BLaER1 treated with 17β-estradiol and CSF1 and Interleukin-3, amounts not matched to agents 10 nM and 100 nM (cell line): ENCODE data around the gene TOGARAM2.

Experiments used
- H3K27ac ChIP-seq, 11 experiments: shearing (Covaris generic); formaldehyde crosslinking; 2 replicates each; pipeline ENCODE4 v1.8.1; 2022
- H3K27me3 ChIP-seq, 11 experiments: shearing (Covaris generic); formaldehyde crosslinking; 2 replicates each; pipeline ENCODE4 v1.8.1; 2022
- H3K36me3 ChIP-seq, 11 experiments: shearing (Covaris generic); formaldehyde crosslinking; 2 replicates each; pipeline ENCODE4 v1.8.1; 2022
- H3K4me1 ChIP-seq, 10 experiments: shearing (Covaris generic); formaldehyde crosslinking; 2 replicates each; pipeline ENCODE4 v1.8.1; 2022
- H3K4me2 ChIP-seq, 11 experiments: shearing (Covaris generic); formaldehyde crosslinking; 2 replicates each; pipeline ENCODE4 v1.8.1; 2022
- H3K4me3 ChIP-seq, 10 experiments: shearing (Covaris generic); formaldehyde crosslinking; 2 replicates each; pipeline ENCODE4 v1.8.1; 2022
- H3K9ac ChIP-seq, 11 experiments: shearing (Covaris generic); formaldehyde crosslinking; 2 replicates each; pipeline ENCODE4 v1.8.1; 2022
- H3K9me3 ChIP-seq, 11 experiments: shearing (Covaris generic); formaldehyde crosslinking; replicated peaks in 1 of 11; 2 replicates each; pipeline ENCODE4 v1.8.1; 2022
- H4K20me1 ChIP-seq, 11 experiments: shearing (Covaris generic); formaldehyde crosslinking; 2 replicates each; pipeline ENCODE4 v1.8.1; 2022
- Cebpa-rat ChIP-seq, 11 experiments: shearing (Covaris generic); IDR thresholded peaks; 2 replicates each; pipeline ENCODE4 v1.8.1; 2022

The TOGARAM2 gene

DNA sequence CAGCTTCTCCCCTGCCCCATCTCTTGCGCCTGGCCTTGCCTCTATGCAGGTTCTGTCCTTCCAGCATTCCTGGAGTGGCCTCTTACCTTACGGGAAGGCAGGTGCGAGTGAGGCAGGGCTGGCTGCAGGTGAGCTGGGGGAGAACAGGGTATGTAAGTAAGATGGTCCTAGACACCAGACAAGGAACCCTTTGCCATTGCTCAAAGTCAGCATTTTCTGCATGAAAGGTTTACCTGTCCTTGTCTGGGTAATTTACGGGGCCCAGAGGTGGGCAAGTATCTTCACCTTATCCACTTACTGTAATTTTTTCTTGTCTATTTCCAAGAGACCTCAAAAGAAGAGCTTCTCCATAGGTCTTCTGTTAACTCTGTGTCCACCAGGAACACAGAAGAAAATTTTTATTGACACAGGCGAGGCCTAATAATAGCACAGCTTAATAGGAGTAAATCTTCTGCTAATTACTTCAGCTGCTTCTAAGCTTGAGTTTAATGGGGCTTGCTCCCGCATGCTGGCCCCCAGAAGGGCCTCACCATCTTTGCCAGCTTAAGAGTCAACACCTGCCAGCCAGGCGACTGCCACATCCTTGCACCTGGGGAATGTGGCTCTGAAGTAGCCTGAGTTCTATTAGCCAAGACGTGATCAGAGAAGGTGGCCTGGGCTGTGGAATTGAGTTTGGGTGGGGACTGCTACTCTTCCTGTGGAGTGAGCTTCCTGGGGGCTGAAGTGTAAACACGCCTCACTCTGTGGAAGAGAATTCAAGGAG is 66.2 kb downstream of the TOGARAM2 start:
- no peak overlapping the region for H3K4me2 ChIP-seq
- peaks cover 0 to 9% (median 6%) of the 10 kb centered on the region in 10 experiments; a peak in 9 of 20 replicates for H3K4me1 ChIP-seq
- TF ChIP-seq Cebpa-rat (IDR thresholded peaks at IDR 0.05): no peak
- no peaks in the 10 kb centered on the region for H3K9me3 ChIP-seq
- no peak overlapping the region for H3K27ac ChIP-seq
- no peak overlapping the region for H3K4me3 ChIP-seq
- H4K20me1 ChIP-seq: no peaks in the 10 kb centered on the region; a peak in 1 of 22 replicates
- no peak overlapping the region for H3K9ac ChIP-seq
- no peaks in the 10 kb centered on the region for H3K27me3 ChIP-seq
- no peaks in the 10 kb centered on the region for H3K36me3 ChIP-seq

GRCh38 chr2:29050591-29050990 is 69.5 kb downstream of the TOGARAM2 start:
- no peaks in the 10 kb centered on the region for H3K27me3 ChIP-seq
- H3K9ac ChIP-seq: no peak overlapping the region
- H3K4me1 ChIP-seq: peaks cover 5 to 13% (median 8%) of the 10 kb centered on the region in 10 experiments; a peak in 15 of 20 replicates
- H4K20me1 ChIP-seq: no peaks in the 10 kb centered on the region; a peak in 1 of 22 replicates
- H3K27ac ChIP-seq: no peak overlapping the region
- no peaks in the 10 kb centered on the region for H3K9me3 ChIP-seq
- TF ChIP-seq Cebpa-rat (IDR thresholded peaks at IDR 0.05): no peak
- no peak overlapping the region for H3K4me3 ChIP-seq
- H3K4me2 ChIP-seq: peak overlapping the region in 8 of 11 experiments; percentile 2 to 58 (median 45); a peak in 11 of 22 replicates
- no peaks in the 10 kb centered on the region for H3K36me3 ChIP-seq

DNA sequence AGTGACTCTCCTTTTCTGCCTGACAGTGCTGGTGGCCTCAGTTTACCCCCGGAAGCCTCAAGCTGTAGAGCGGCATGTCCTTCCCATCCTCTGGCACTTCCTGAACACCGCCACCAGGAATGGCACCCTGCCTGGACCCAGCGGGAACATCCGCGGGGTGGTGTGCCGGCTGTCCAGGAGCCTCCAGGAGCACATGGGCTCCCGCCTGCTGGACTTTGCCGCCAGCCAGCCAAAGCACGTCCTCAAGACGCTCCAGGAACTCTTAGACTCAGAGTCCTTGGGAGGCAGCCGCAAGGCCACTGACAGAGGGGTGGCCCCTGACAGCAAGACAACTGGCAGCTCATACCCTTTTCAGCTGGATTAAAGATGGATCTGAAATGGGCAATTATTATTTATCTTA is 70.6 kb downstream of the TOGARAM2 start:
- Histone ChIP-seq H3K27me3 (no peaks in the 10 kb centered on the region), H3K4me2 (no peak overlapping the region), H3K4me3 (no peak overlapping the region), H3K36me3 (no peaks in the 10 kb centered on the region), H3K9ac (no peak overlapping the region), H3K4me1 (peaks cover 5 to 13% (median 8%) of the 10 kb centered on the region in 10 experiments; a peak in 15 of 20 replicates), H4K20me1 (no peaks in the 10 kb centered on the region; a peak in 1 of 22 replicates), H3K9me3 (no peaks in the 10 kb centered on the region), H3K27ac (no peak overlapping the region)
- TF ChIP-seq Cebpa-rat (IDR thresholded peaks at IDR 0.05): no peak

DNA sequence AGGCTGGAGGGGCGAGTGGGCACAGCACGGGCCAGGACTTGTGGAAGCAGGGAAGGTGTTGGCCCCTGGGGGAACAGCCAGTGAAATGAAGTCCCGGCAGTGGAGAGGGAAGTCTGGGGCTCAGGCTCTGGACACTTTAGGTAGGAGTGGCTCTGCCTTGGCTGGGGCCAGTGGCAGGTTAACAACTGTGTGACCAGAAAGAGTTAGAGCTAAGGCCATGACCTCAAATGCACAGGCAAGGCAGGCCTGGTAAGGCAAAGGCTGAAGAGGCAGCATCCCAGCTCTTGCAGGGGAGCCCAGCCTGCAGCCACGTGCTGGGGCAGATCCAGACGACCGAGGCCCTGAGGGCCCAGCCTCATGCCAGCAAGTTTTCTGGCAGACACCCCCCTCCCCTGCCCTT is 71.7 kb downstream of the TOGARAM2 start:
- H3K9me3 ChIP-seq: no peaks in the 10 kb centered on the region
- no peaks in the 10 kb centered on the region for H3K27me3 ChIP-seq
- H3K9ac ChIP-seq: no peak overlapping the region
- H3K4me1 ChIP-seq: peaks cover 5 to 13% (median 8%) of the 10 kb centered on the region in 10 experiments; a peak in 15 of 20 replicates
- no peak overlapping the region for H3K4me2 ChIP-seq
- H3K27ac ChIP-seq: no peak overlapping the region
- H3K4me3 ChIP-seq: no peak overlapping the region
- no peak for TF ChIP-seq Cebpa-rat (IDR thresholded peaks at IDR 0.05)
- H4K20me1 ChIP-seq: no peaks in the 10 kb centered on the region; a peak in 1 of 22 replicates
- H3K36me3 ChIP-seq: no peaks in the 10 kb centered on the region

DNA sequence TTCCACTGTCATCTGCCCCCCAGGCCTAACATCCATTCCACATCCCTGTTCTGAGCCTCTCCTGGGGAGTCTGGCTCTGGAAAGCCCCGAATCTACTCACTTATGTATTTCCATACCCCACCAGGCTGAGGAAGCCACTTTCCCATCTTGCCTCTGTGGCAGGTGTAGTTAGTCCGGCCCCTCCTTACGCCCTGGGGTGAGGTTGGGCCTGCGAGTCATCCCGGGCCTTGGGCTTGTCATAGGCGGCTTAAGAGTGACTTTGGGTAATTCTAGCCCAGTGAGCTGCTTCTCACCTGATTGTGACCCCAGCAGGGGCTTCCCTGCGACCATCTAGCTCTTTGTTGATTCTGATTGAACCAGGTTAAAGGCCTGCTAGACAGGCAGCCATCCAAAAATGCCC is 72.1 kb downstream of the TOGARAM2 start:
- H4K20me1 ChIP-seq: no peaks in the 10 kb centered on the region; a peak in 1 of 22 replicates
- no peak for TF ChIP-seq Cebpa-rat (IDR thresholded peaks at IDR 0.05)
- H3K36me3 ChIP-seq: no peaks in the 10 kb centered on the region
- H3K9ac ChIP-seq: no peak overlapping the region
- H3K4me3 ChIP-seq: no peak overlapping the region
- no peaks in the 10 kb centered on the region for H3K9me3 ChIP-seq
- no peak overlapping the region for H3K4me2 ChIP-seq
- peaks cover 5 to 13% (median 8%) of the 10 kb centered on the region in 10 experiments; a peak in 15 of 20 replicates for H3K4me1 ChIP-seq
- no peaks in the 10 kb centered on the region for H3K27me3 ChIP-seq
- H3K27ac ChIP-seq: no peak overlapping the region

DNA sequence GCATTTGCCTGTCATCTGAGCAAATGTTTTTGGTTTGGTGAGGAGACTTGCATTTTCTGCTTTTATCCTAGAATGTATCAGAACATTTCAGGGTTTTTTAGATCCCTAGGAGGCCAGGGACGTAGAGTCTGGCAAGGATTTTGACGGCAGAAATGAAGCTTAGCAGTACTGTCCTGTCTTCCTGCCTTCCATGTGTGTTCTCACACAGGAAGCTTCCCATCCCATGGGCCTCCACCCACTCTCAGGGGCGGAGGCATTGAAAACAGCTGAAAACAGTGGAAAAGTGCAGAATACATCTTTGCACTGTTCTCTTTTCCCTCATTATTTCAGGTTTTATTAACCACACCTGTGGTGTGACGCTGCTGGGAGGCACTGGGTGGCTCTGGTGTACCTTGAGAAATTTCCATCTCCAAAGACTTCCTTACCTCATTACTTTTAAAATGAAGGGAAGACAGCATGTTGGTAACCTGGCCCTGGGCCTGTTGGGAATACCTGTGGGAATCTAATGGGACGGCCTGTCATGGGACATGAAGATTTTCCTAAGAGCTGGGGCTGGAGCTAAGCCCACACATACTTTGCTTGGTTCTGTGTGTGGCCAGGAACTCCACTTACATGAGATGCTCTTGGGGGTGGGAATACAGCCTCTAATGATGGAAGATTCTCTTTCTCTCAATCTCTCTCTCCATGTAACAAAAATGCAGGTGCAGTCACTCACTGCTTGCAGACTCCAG is 72.7 kb downstream of the TOGARAM2 start:
- H3K4me3 ChIP-seq: no peak overlapping the region
- H4K20me1 ChIP-seq: no peaks in the 10 kb centered on the region; a peak in 1 of 22 replicates
- TF ChIP-seq Cebpa-rat (IDR thresholded peaks at IDR 0.05): no peak
- no peak overlapping the region for H3K9ac ChIP-seq
- no peaks in the 10 kb centered on the region for H3K9me3 ChIP-seq
- H3K27ac ChIP-seq: no peak overlapping the region
- peak overlapping the region in 4 of 11 experiments; percentile 4 to 40 (median 23); a peak in 5 of 22 replicates for H3K4me2 ChIP-seq
- H3K36me3 ChIP-seq: no peaks in the 10 kb centered on the region
- H3K4me1 ChIP-seq: peaks cover 5 to 13% (median 8%) of the 10 kb centered on the region in 10 experiments; a peak in 15 of 20 replicates
- no peaks in the 10 kb centered on the region for H3K27me3 ChIP-seq

DNA sequence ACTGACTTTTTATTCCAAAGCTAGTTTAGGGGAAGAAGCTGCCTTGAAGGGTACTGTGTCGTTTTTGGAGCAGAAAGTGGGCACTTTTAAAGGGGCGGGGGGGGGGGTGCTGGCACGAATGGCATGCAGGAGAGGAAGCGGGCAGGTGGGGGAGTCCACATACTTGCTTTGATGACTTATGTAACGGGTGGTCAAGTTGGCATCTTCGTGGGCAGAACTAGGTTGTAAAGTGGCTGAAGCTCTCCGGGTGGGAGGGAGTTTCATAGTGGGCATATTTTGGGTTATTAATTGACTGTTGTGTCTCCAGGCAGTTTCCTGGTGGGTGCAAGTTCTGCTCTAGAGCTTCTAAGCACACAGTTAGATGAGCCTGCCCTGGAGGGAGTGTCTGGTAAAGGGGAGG is 73.3 kb downstream of the TOGARAM2 start:
- TF ChIP-seq Cebpa-rat (IDR thresholded peaks at IDR 0.05): no peak
- Histone ChIP-seq H3K36me3 (no peaks in the 10 kb centered on the region), H3K4me2 (no peak overlapping the region), H3K4me1 (peaks cover 5 to 13% (median 9%) of the 10 kb centered on the region in 10 experiments; a peak in 15 of 20 replicates), H3K27ac (no peak overlapping the region), H4K20me1 (no peaks in the 10 kb centered on the region; a peak in 1 of 22 replicates), H3K27me3 (no peaks in the 10 kb centered on the region), H3K9me3 (no peaks in the 10 kb centered on the region), H3K4me3 (no peak overlapping the region), H3K9ac (no peak overlapping the region)

GRCh38 chr2:29055601-29056000 is 74.5 kb downstream of the TOGARAM2 start:
- Histone ChIP-seq H3K9me3 (no peaks in the 10 kb centered on the region), H3K4me3 (no peak overlapping the region), H3K9ac (no peak overlapping the region), H3K36me3 (no peaks in the 10 kb centered on the region), H3K27ac (no peak overlapping the region), H3K4me2 (no peak overlapping the region), H3K27me3 (no peaks in the 10 kb centered on the region), H4K20me1 (no peaks in the 10 kb centered on the region; a peak in 1 of 22 replicates), H3K4me1 (peaks cover 3 to 25% (median 7%) of the 10 kb centered on the region in 10 experiments; a peak in 15 of 20 replicates)
- TF ChIP-seq Cebpa-rat (IDR thresholded peaks at IDR 0.05): no peak

GRCh38 chr2:29056452-29056851 is 75.4 kb downstream of the TOGARAM2 start:
- Histone ChIP-seq H3K4me3 (no peak overlapping the region), H3K36me3 (no peaks in the 10 kb centered on the region), H3K27ac (no peak overlapping the region), H3K27me3 (no peaks in the 10 kb centered on the region), H3K4me2 (no peak overlapping the region; a peak in 2 of 22 replicates), H3K9me3 (no peaks in the 10 kb centered on the region), H3K4me1 (peaks cover 0 to 28% (median 2%) of the 10 kb centered on the region in 10 experiments; a peak in 7 of 20 replicates), H4K20me1 (no peaks in the 10 kb centered on the region; a peak in 1 of 22 replicates), H3K9ac (no peak overlapping the region)
- no peak for TF ChIP-seq Cebpa-rat (IDR thresholded peaks at IDR 0.05)
